ENCODE results near the gene PLEKHH1.

- TF ChIP-seq CTCF (conservative IDR thresholded peaks at IDR 0.05): peak; percentile 93
- TF ChIP-seq ZFX (IDR thresholded peaks at IDR 0.05): no peak
Observed at GRCh38 chr14:67571275-67571990, 38.3 kb downstream of the PLEKHH1 start.
